AG08396 (cell line): ENCODE data around the gene DENND5A.
"Not testable (repeated sequence)": the region's sequence is repeated elsewhere in the genome, so short reads cannot be mapped to it uniquely, and the experiment has no call there.

Source experiments
- DNase-seq: peaks from one replicate; pipeline ENCODE4 v3.0.0; 2012; ENCODE audit warnings: low spot score, mixed read lengths

The DENND5A gene

GRCh38 chr11:9138133-9138453 lies 127.1 kb downstream of the DENND5A start:
- no peak for DNase-seq

GRCh38 chr11:9137293-9138132 lies 127.6 kb downstream of the DENND5A start:
- DNase-seq, result peak; percentile 76

- DNase-seq, result no peak
Observed at GRCh38 chr11:9136741-9137140, 128.4 kb downstream of the DENND5A start.

- DNase-seq, result no peak
Observed at GRCh38 chr11:9133956-9134355, 131.2 kb downstream of the DENND5A start.

- DNase-seq, result no peak
Observed at GRCh38 chr11:9132203-9132878, 132.8 kb downstream of the DENND5A start.

- DNase-seq, result no peak
Observed at GRCh38 chr11:9130297-9130696, 134.9 kb downstream of the DENND5A start.

- no peak for DNase-seq
Observed at GRCh38 chr11:9126636-9127035, 138.5 kb downstream of the DENND5A start.

GRCh38 chr11:9125185-9125886 lies 139.8 kb downstream of the DENND5A start:
- DNase-seq, result no peak

- DNase-seq, result no peak
Observed at GRCh38 chr11:9123595-9124304, 141.4 kb downstream of the DENND5A start.

- DNase-seq, result no peak
Observed at GRCh38 chr11:9121469-9121796, 143.7 kb downstream of the DENND5A start.

GRCh38 chr11:9120664-9121468 lies 144.3 kb downstream of the DENND5A start:
- no peak for DNase-seq

- DNase-seq, result no peak
Observed at GRCh38 chr11:9118277-9118676, 146.9 kb downstream of the DENND5A start.

- no peak for DNase-seq
Observed at GRCh38 chr11:9112075-9112474, 153.1 kb downstream of the DENND5A start.

- DNase-seq, result no peak
Observed at GRCh38 chr11:9109858-9110731, 155.1 kb downstream of the DENND5A start.

GRCh38 chr11:9104580-9104979 lies 160.6 kb downstream of the DENND5A start:
- no peak for DNase-seq

- DNase-seq, result no peak
Observed at GRCh38 chr11:9103542-9104276, 161.4 kb downstream of the DENND5A start.

- DNase-seq, result no peak
Observed at GRCh38 chr11:9099617-9100016, 165.5 kb downstream of the DENND5A start.

- not testable (repeated sequence) for DNase-seq
Observed at GRCh38 chr11:9098455-9098854, 166.7 kb downstream of the DENND5A start.

GRCh38 chr11:9097186-9097943 lies 167.8 kb downstream of the DENND5A start:
- DNase-seq, result not testable (repeated sequence)
